Bronchial epithelial cell (primary cell): Measurements from ENCODE around the gene PACS2. TPM values are rescaled to one million over a fixed set of nuclear protein-coding genes. Genes with fewer than 3 reads are reported as not detected.

ENCODE experiments used
- DNase-seq: peaks from one replicate; pipeline ENCODE4 v3.0.0-alpha.2; 2010; ENCODE audit warnings: low read depth
- FAIRE-seq: peaks from 2 replicates; lab custom pipeline; 2011; peaks lifted over from hg19 to GRCh38; lab: Jason Lieb, UNC
- H3K27me3 ChIP-seq: 2 replicates; pipeline ENCODE4 v1.5.1; 2011; ENCODE audit warnings: low read length; ENCODE audit not compliant: control insufficient read depth, insufficient read depth
- H3K36me3 ChIP-seq: 2 replicates; pipeline ENCODE4 v1.5.1; 2011; ENCODE audit warnings: low read length; ENCODE audit not compliant: control insufficient read depth, insufficient read depth
- H3K4me3 ChIP-seq: 2 replicates; pipeline ENCODE4 v1.5.1; 2011; ENCODE audit warnings: mild to moderate bottlenecking, low read depth, low read length, control low read depth
- CTCF ChIP-seq: IDR thresholded peaks from 2 replicates; pipeline ENCODE4 v1.5.1; 2011; ENCODE audit warnings: mild to moderate bottlenecking, moderate library complexity, low read length, control low read depth, inconsistent platforms; ENCODE audit not compliant: insufficient read depth, severe bottlenecking
- total RNA-seq: library from RNA; depleted of rRNA; stranded (reverse); fragments of >200 nt; gene quantifications from 2 replicates; pipeline ENCODE4 v1.2.1, GENCODE V29; 2014

Gene PACS2
- total RNA-seq, 1 donor from 2014 or later = 42.4 TPM

- DNase-seq (no peak), FAIRE-seq (no peak)
- no peak for TF ChIP-seq CTCF
- Histone ChIP-seq H3K27me3 (no peaks in the 10 kb centered on the region), H3K36me3 (peaks cover 13% of the 10 kb centered on the region), H3K4me3 (peak overlapping the region; percentile 83)
These were observed 84.3 kb downstream of the PACS2 start for GRCh38 chr14:105398726-105399465.

GRCh38 chr14:105399466-105399775 lies 84.9 kb downstream of the PACS2 start:
- Histone ChIP-seq H3K27me3 (no peaks in the 10 kb centered on the region), H3K4me3 (no peak overlapping the region), H3K36me3 (peaks cover 13% of the 10 kb centered on the region)
- FAIRE-seq (no peak), DNase-seq (no peak)
- no peak for TF ChIP-seq CTCF

- TF ChIP-seq CTCF = no peak
- no peak for FAIRE-seq
- no peak for DNase-seq
- H3K36me3 ChIP-seq = peaks cover 13% of the 10 kb centered on the region
- H3K27me3 ChIP-seq = no peaks in the 10 kb centered on the region
- H3K4me3 ChIP-seq = no peak overlapping the region
These were observed 85.5 kb downstream of the PACS2 start for GRCh38 chr14:105400016-105400415.

GRCh38 chr14:105401699-105402098 lies 87.2 kb downstream of the PACS2 start:
- FAIRE-seq = no peak
- TF ChIP-seq CTCF = no peak
- no peak overlapping the region for H3K4me3 ChIP-seq
- no peaks in the 10 kb centered on the region for H3K27me3 ChIP-seq
- H3K36me3 ChIP-seq = peaks cover 13% of the 10 kb centered on the region
- DNase-seq = no peak

GRCh38 chr14:105408592-105408991 lies 94.0 kb downstream of the PACS2 start:
- H3K27me3 ChIP-seq = peaks cover 5% of the 10 kb centered on the region
- no peak for DNase-seq
- TF ChIP-seq CTCF = no peak
- H3K36me3 ChIP-seq = no peaks in the 10 kb centered on the region
- FAIRE-seq = no peak
- H3K4me3 ChIP-seq = no peak overlapping the region

GRCh38 chr14:105409364-105409763 lies 94.8 kb downstream of the PACS2 start:
- H3K27me3 ChIP-seq = peaks cover 5% of the 10 kb centered on the region
- FAIRE-seq (no peak), DNase-seq (no peak)
- H3K4me3 ChIP-seq = no peak overlapping the region
- H3K36me3 ChIP-seq = no peaks in the 10 kb centered on the region
- no peak for TF ChIP-seq CTCF
